ENCODE data around the gene CTTNBP2. TPM values are rescaled to one million over a fixed set of nuclear protein-coding genes. Genes with fewer than 3 reads are reported as not detected.

Gene CTTNBP2
- total RNA-seq, 4 donors from 2014 or later, result 6.8 to 15.4 (median 10.3) TPM

- TF ChIP-seq CTCF (IDR thresholded peaks at IDR 0.05; ENCODE audit: low read depth), result no peak
These were observed 64.1 kb downstream of the CTTNBP2 start for GRCh38 chr7:117808910-117809705.

GRCh38 chr7:117808341-117808757, 64.9 kb downstream of the CTTNBP2 start:
- TF ChIP-seq CTCF (IDR thresholded peaks at IDR 0.05; ENCODE audit: low read depth), result no peak

GRCh38 chr7:117807676-117808075, 65.6 kb downstream of the CTTNBP2 start:
- no peak for TF ChIP-seq CTCF (IDR thresholded peaks at IDR 0.05; ENCODE audit: low read depth)

GRCh38 chr7:117806011-117806410, 67.2 kb downstream of the CTTNBP2 start:
- no peak for TF ChIP-seq CTCF (IDR thresholded peaks at IDR 0.05; ENCODE audit: low read depth)

GRCh38 chr7:117805241-117805640, 68.0 kb downstream of the CTTNBP2 start:
- no peak for TF ChIP-seq CTCF (IDR thresholded peaks at IDR 0.05; ENCODE audit: low read depth)

- no peak for TF ChIP-seq CTCF (IDR thresholded peaks at IDR 0.05; ENCODE audit: low read depth)
These were observed 69.8 kb downstream of the CTTNBP2 start for GRCh38 chr7:117803476-117803875.

GRCh38 chr7:117802660-117803059, 70.6 kb downstream of the CTTNBP2 start:
- TF ChIP-seq CTCF (IDR thresholded peaks at IDR 0.05; ENCODE audit: low read depth), result no peak
